Muscle of back (tissue), 11 donors: ENCODE data around the gene PNMA1. TPM values are rescaled to one million over a fixed set of nuclear protein-coding genes. Genes with fewer than 3 reads are reported as not detected.

Source experiments
- DNase-seq, 3 donors: peaks; one replicate each; pipeline versions ENCODE4 v3.0.0 to v3.0.0-alpha.2; 2013
- polyA plus RNA-seq, 10 donors: library from polyadenylated mRNA; unstranded; fragments of 120-200 nt; gene quantifications; one replicate each; pipeline ENCODE4 v1.2.1, GENCODE V29; 2013; ENCODE audit not compliant: insufficient read length in 10 of 10

The PNMA1 gene
- polyA plus RNA-seq, 10 donors, result 19.9 to 37.9 (median 26.3) TPM

DNA sequence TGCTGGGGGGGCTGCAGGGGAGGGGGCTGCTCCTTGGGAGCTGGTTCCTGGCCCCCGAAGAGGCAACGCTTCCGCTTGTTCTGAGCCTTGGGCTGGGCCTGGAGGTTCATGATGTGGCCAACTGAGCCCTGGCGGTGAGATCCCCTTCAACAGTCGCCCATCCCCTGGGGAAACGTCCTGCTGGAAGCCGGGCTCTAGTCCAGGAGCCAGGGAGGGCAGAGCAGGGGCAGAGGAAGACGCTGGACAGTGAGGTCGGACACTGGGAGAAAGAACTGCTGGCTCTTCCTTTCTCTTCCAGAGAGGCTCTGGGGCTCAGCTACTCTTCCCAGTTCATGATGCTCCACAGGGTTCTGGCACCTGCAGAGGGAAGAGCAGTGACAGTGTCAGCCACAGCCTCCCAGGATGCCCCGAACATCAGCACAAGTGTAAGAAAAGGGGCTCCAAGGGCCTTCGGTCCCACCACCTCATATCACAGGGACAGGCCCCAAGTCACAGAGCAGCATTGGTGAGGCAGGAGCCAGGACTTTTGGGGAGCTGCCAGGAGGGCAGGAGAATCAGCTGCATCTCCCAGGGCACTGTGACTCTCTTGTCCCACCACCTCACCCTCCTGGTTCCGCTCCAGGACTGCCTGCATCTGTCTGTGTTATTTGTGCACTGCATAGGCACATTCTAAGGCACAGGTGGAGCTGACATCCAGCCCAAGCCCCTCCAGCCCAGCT lies 25.9 kb upstream of the PNMA1 start:
- DNase-seq, result peak in 1 of 3 donors; percentile 23

- DNase-seq, result peak in 1 of 3 donors; percentile 8
These were observed 25.2 kb upstream of the PNMA1 start for GRCh38 chr14:73739174-73739898.

DNA sequence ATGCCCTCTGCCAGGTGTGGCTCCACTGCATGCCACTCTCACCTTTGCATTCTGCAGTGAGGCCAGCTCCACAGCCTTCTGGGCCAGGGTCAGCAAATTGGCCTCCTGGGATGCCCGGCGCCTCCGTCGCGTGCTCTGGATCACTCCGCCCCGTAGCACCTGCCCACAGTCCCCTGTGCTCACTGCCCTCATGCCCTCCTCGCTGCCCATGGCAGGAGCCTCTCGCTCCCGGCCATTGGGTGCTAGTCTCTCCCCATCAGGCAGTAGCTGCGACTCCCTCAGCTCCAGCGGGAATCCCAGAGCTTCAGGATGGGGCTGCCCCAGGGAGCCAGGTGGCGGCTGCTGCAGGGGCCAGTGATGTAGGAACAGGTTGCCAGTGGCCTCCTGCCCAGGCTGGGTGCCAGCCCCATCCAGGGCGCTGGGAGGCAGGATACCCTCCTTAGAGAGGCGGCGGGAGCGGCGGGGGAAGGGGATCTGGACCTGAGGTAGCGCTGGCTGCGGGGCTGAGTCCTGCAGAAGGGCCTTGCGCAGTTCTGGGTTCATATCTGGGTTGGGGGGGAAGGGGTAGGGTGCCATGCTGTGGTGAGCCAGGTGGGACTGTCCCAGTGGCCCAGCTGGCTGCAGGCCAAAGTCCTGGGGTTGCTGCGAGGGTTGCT lies 24.5 kb upstream of the PNMA1 start:
- peak in 1 of 3 donors; percentile 9 for DNase-seq

GRCh38 chr14:73736842-73737241 lies 22.7 kb upstream of the PNMA1 start:
- DNase-seq, result peak in 1 of 3 donors; percentile 0

- DNase-seq, result no peak
These were observed 17.8 kb upstream of the PNMA1 start for GRCh38 chr14:73732006-73732405.

DNA sequence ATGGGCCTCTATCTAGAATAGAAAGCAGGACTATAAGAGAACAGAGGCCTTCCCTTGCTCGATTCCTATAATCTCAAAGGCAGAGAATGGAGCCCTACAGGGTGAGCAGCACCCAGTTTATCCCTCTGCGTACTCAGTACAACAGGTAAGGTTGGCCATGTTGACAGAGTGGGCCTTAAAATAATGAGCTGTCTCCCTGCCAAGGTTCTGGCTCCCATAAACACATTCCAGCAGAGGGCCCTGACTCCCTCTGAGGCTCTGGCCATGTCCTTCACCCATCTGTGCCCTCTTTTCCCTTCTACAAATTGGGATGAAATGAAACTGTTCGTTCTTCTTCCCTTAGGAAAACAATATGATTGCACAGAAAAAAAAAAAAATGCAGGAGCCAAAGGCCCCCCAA lies 16.9 kb upstream of the PNMA1 start:
- no peak for DNase-seq

DNA sequence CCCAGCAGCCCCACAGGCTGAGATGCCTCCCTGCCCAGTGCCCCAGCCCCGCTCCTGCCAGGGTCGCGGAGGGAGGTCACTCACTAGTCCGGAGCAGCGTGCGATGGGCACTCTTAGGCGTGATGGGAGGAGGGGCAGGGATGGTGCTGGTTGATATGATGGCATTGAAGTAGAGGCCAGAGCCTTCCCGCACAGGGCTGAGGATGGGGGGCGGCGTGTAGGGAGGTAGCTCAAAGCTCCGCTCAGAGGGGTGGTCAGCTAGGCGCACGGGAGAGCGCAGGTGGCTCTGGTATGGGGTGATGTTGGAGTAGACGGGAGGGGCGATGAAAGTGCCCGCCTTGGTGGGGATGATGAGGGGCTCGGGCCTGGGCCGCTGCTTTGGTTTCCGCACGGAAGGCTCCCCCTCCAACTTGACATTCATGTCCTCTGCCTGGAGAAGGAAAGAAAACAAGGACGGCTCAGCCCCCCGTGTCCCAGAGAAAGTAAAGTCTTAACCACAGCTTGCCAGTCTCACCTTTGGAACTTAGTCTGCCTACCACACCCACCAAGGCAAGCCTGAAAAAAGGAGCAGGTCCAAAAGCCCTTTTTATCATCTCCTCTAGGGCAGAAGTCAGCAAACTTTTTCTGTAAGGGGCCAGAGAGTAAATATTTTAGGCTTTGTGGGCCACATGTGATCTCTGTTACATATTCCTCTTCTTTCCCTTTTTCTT lies 15.5 kb upstream of the PNMA1 start:
- DNase-seq, result no peak

DNA sequence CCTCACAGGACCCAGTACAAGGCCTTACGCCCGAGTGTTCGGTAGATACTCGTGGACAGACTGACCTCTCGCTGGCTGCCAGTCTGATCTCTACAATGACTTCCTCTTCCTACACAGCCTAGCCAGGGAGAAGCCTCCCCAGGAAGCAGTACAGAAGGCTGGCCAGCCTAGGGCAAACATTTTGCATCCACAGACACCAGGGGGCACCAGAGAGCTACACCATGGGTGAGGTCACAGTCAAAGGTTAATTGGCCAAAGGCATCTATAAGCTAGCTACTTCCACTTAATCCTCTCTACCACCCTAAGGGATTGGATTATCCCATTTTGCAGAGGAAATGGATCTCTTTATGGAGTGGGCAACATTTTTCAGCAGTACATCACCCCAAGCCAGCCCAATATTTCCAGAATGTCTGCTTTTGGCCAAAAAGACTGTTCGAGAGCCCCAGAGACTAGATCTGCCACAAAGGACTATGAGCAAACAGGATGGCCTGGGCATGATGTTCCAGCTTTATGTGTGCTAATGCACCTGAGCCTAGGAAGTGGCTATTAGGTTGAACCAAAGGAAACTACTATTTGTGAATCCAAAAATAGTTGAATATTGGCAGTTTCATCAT lies 14.6 kb upstream of the PNMA1 start:
- DNase-seq, result peak; percentile 71 to 89 (median 86)

DNA sequence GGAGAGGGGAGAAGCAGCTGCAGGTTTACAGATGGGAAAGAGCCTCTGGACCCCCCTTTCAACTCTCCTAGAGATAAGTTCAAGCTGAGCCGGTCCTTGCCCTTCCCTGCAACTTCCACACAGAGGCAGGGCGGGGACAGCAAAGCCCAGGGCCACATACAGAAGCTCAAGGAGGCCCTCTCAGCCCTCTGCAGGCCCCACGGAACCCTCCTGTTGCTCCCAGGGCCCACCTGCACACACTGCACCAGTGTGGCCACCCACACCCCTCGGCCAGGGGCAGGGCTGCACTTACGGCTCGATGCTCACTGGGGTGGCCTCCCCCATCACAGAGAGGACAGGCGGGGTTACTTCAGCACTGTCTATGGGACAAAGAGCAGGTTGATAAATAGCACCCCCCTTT lies 13.0 kb upstream of the PNMA1 start:
- DNase-seq, result no peak

- DNase-seq, result no peak
These were observed 12.1 kb upstream of the PNMA1 start for GRCh38 chr14:73726025-73726961.

GRCh38 chr14:73725116-73726024 lies 11.2 kb upstream of the PNMA1 start:
- DNase-seq, result no peak

- no peak for DNase-seq
These were observed 10.5 kb upstream of the PNMA1 start for GRCh38 chr14:73724696-73725095.

DNA sequence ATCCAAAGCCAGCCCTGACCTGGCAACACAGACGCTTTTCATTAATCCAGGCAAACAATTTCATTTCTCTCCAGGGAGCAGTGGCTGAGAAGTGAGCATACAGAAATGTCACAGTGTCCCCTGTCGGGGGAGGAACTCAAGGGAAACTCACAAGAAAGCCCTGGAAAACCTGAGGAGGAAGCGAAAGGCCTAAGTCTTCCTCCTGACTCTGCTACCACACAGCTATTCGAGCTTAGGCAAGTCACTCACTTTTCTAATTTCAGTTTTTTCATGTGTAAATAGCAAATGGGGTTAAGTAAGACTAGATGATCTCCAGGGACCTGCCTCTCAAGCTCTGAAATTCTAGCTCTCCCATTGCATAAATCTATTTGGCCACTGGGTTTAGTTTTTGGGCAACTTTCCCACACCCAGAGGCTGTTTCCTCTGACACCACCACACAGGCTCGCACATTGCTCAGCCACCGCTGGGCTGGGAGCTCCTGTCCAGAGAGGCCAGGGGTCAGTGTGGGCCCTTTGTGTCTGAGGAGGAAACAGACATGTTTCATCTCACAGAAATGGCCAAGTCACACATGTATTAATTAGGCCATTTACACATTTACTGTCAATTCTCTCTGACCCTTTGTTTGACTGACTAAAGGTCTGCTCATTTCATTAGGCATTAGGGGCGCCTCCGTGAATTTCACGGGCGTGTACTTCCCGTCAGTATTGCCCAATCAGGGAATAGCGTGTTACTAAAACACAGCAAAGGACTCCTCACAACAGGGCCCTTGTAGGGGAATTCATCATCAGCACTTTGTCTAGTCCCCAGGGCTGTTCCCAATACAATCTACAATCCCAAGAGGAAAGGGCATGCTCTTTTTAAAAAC lies 9.8 kb upstream of the PNMA1 start:
- peak in 2 of 3 donors; percentile 74 to 81 for DNase-seq

DNA sequence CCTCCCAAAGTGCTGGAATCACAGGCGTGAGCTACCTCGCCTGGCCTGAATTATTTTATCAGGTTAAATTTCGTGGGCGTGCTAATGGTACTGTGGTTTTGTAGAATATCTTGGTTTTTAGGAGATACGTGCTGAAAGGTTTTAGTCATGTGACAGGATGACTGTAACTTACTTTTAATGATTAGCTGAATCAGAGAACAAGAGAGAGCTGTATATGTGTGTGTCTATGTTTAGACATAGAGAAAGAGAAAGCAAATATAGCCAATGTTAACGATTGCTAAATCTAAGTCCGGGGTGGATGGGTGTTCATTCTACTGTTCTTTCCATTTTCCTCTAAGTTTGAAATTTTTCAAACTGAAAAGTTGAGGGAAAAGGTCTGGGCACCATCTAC lies 9.2 kb upstream of the PNMA1 start:
- DNase-seq, result no peak

- DNase-seq, result peak in 1 of 3 donors; percentile 39
These were observed 8.4 kb upstream of the PNMA1 start for GRCh38 chr14:73722581-73722980.

GRCh38 chr14:73721101-73721821 lies 7.1 kb upstream of the PNMA1 start:
- DNase-seq, result no peak

DNA sequence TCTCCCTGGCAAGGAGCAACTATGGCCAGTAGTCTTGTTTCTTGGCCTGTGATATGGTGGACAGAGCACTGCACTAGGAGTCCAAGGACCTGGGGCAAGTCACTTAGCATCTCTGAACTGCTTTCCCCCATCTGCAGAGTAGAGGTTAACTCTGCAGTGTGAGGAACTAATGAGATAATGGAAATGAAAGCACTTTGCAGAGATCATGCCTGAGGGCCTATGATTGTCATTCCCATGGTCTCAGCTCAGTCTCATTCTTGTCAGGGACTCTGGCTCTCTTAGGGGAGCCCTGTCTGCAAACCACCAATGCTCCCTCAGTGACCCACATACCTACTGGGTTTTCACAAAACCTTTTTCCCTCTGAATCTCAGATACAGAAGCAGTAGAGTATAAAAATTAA lies 6.5 kb upstream of the PNMA1 start:
- DNase-seq, result no peak

- DNase-seq, result peak in 1 of 3 donors; percentile 14
These were observed 5.6 kb upstream of the PNMA1 start for GRCh38 chr14:73719791-73720190.
